HCT116 (cell line): ENCODE data around the gene SH3GL1. TPM values are rescaled to one million over a fixed set of nuclear protein-coding genes. Genes with fewer than 3 reads are reported as not detected.

Experiments used
- ATAC-seq: fragments of 200-7000 bp; cut with Tn5 transposase; 2 replicates; pipeline ENCODE4 v1.9.1; 2020; ENCODE audit warnings: mild to moderate bottlenecking, moderate library complexity
- BruUV-seq: library from RNA; stranded (reverse); fragments of 400-500 nt; replicated peaks from 2 replicates; lab custom pipeline; 2021; lab: Mats Ljungman, UMichigan
- CTCF ChIA-PET: fragments of 300-600 bp; sonication (Branson Sonifier 250); formaldehyde crosslinking; loops from one replicate; lab custom pipeline; 2021; ENCODE audit warnings: antibody characterized with exemption; lab: Charles Lee
- POLR2A ChIA-PET: fragments of 300-600, 350-600 bp; sonication (Branson Sonifier 250); formaldehyde crosslinking; loops from one replicate; lab custom pipeline; 2021; ENCODE audit warnings: antibody characterized with exemption; lab: Charles Lee
- RAD21 ChIA-PET, 2 experiments: fragments of 300-600 bp; sonication (Branson Sonifier 250); formaldehyde crosslinking; loops; one replicate each; lab custom pipeline; 2023; ENCODE audit warnings: low total read pairs in 2 of 2; ENCODE audit not compliant: uncharacterized antibody in 2 of 2, unreplicated experiment in 2 of 2, low non-redundant PET in 1 of 2; lab: Charles Lee
- DNase-seq: peaks from one replicate; pipeline ENCODE4 v3.0.0-alpha.2; 2010; ENCODE audit warnings: low read depth, low spot score
- H2AFZ ChIP-seq: fragments of 200-600 bp; shearing (Covaris generic), sonication (generic); 2 replicates; pipeline ENCODE4 v1.6.1; 2017; ENCODE audit warnings: low read depth, mixed run types, mixed read lengths, antibody characterized with exemption, low read length; ENCODE audit not compliant: poor library complexity, severe bottlenecking
- H3K27ac ChIP-seq: 2 replicates; pipeline ENCODE4 v1.5.1; 2012; ENCODE audit warnings: low read depth, low read length
- H3K27me3 ChIP-seq: fragments of 200-600 bp; sonication (generic); 2 replicates; pipeline ENCODE4 v1.6.1; 2016; ENCODE audit warnings: mixed run types, low read length, mixed read lengths; ENCODE audit not compliant: insufficient read depth
- H3K36me3 ChIP-seq, 2 experiments: fragments of 200-500 bp in 1 of 2; fragments of 200-600 bp in 1 of 2; sonication (Bioruptor generic) in 1 of 2; sonication (generic) in 1 of 2; 2 replicates each; pipeline versions ENCODE4 v1.5.1 to v1.6.1; 2014 to 2016; ENCODE audit warnings: low read length in 2 of 2, inconsistent platforms in 1 of 2, mixed read lengths in 1 of 2, mixed run types in 1 of 2; ENCODE audit not compliant: insufficient read depth in 2 of 2, control insufficient read depth in 1 of 2
- H3K4me1 ChIP-seq, 2 experiments: fragments of 200-600 bp in 1 of 2; sonication (generic) in 1 of 2; 2 replicates each; pipeline versions ENCODE4 v1.5.1 to v1.6.1; 2012 to 2017; ENCODE audit warnings: low read length in 2 of 2, inconsistent platforms in 1 of 2, mild to moderate bottlenecking in 1 of 2, mixed read lengths in 1 of 2, mixed run types in 1 of 2, moderate library complexity in 1 of 2; ENCODE audit not compliant: insufficient read depth in 2 of 2, control insufficient read depth in 1 of 2
- H3K4me2 ChIP-seq: fragments of 200-600 bp; sonication (generic); 2 replicates; pipeline ENCODE4 v1.6.1; 2017; ENCODE audit warnings: mixed run types, low read length, mixed read lengths
- H3K4me3 ChIP-seq, 2 experiments: fragments of 200-600 bp in 1 of 2; sonication (generic) in 1 of 2; replicated peaks in 1 of 2; 2 replicates each; pipeline ENCODE4 v1.5.1; 2011 to 2016; ENCODE audit warnings: low read length in 2 of 2, control low read depth in 1 of 2, low read depth in 1 of 2, mild to moderate bottlenecking in 1 of 2, mixed read lengths in 1 of 2, mixed run types in 1 of 2
- H3K79me2 ChIP-seq: fragments of 200-600 bp; sonication (generic); 2 replicates; pipeline ENCODE4 v1.6.1; 2017; ENCODE audit warnings: mild to moderate bottlenecking, mixed run types, low read length, moderate library complexity, mixed read lengths; ENCODE audit not compliant: insufficient read depth
- H3K9ac ChIP-seq: fragments of 200-600 bp; sonication (generic); 2 replicates; pipeline ENCODE4 v1.6.1; 2016; ENCODE audit warnings: low read length, mixed read lengths
- H3K9me2 ChIP-seq: fragments of 200-600 bp; sonication (generic), shearing (Covaris generic); 2 replicates; pipeline ENCODE4 v1.6.1; 2017; ENCODE audit warnings: mixed run types, mild to moderate bottlenecking, moderate library complexity; ENCODE audit not compliant: insufficient read depth
- H3K9me3 ChIP-seq, 2 experiments: fragments of 200-500 bp in 1 of 2; fragments of 200-600 bp in 1 of 2; sonication (Bioruptor generic) in 1 of 2; sonication (generic) in 1 of 2; 2 replicates each; pipeline ENCODE4 v1.6.1; 2014 to 2017; ENCODE audit warnings: low read length in 2 of 2, mixed read lengths in 2 of 2, inconsistent platforms in 1 of 2, low read depth in 1 of 2, mild to moderate bottlenecking in 1 of 2, mixed run types in 1 of 2, moderate library complexity in 1 of 2; ENCODE audit not compliant: control insufficient read depth in 1 of 2, insufficient read depth in 1 of 2
- H4K20me1 ChIP-seq: fragments of 200-600 bp; sonication (generic), shearing (Covaris generic); 2 replicates; pipeline ENCODE4 v1.6.1; 2017; ENCODE audit warnings: mixed run types, mild to moderate bottlenecking, moderate library complexity; ENCODE audit not compliant: insufficient read depth
- CBX3 ChIP-seq: IDR thresholded peaks from 2 replicates; pipeline ENCODE4 v1.6.1; 2012; ENCODE audit warnings: low read depth
- EGR1 ChIP-seq: IDR thresholded peaks from 2 replicates; pipeline ENCODE4 v1.6.1; 2012; ENCODE audit warnings: low read depth
- EZH2 ChIP-seq: fragments of 200-600 bp; sonication (generic); IDR thresholded peaks from 2 replicates; pipeline ENCODE4 v1.6.1; 2017; ENCODE audit warnings: antibody characterized with exemption, mixed run types
- EZH2phosphoT487 ChIP-seq: fragments of 200-600 bp; IDR thresholded peaks from 2 replicates; pipeline ENCODE4 v1.6.1; 2018; ENCODE audit warnings: antibody characterized with exemption, borderline replicate concordance
- JUND ChIP-seq: IDR thresholded peaks from 2 replicates; pipeline ENCODE4 v1.6.1; 2012
- MAX ChIP-seq: IDR thresholded peaks from 2 replicates; pipeline ENCODE4 v1.6.1; 2012
- POLR2AphosphoS5 ChIP-seq: IDR thresholded peaks from 2 replicates; pipeline ENCODE4 v1.6.1; 2011; ENCODE audit warnings: mild to moderate bottlenecking, low read depth, low read length, moderate library complexity
- REST ChIP-seq: IDR thresholded peaks from 2 replicates; pipeline ENCODE4 v1.6.1; 2012; ENCODE audit warnings: low read depth
- SIN3A ChIP-seq: IDR thresholded peaks from 2 replicates; pipeline ENCODE4 v1.6.1; 2012; ENCODE audit warnings: low read depth
- TCF7L2 ChIP-seq: IDR thresholded peaks from 2 replicates; pipeline ENCODE4 v1.7.0; 2011; ENCODE audit warnings: borderline replicate concordance, inconsistent platforms; ENCODE audit not compliant: insufficient read depth, insufficient read length; ENCODE audit errors: extremely low read depth
- ZFX ChIP-seq: fragments of 450-650 bp; IDR thresholded peaks from 2 replicates; pipeline ENCODE4 v1.6.1; 2017
- intact Hi-C: fragments of 100-400 bp; cut with micrococcal nuclease; formaldehyde crosslinking; loops from 2 replicates; pipeline ENCODE4 v1.10.0; 2022
- total RNA-seq: library from RNA; stranded (reverse); gene quantifications from one replicate; pipeline ENCODE4 v1.2.1, GENCODE V29; 2021; ENCODE audit not compliant: unreplicated experiment
- TF ChIP-seq, protein P1 (sequence below): IDR thresholded peaks from 2 replicates; pipeline ENCODE4 v1.6.1; 2011; ENCODE audit warnings: mild to moderate bottlenecking, low read length, moderate library complexity; ENCODE audit not compliant: insufficient replicate concordance; ENCODE audit errors: extremely low read depth

Gene SH3GL1
- total RNA-seq, 1 experiment from 2014 or later = 86.0 TPM

DNA sequence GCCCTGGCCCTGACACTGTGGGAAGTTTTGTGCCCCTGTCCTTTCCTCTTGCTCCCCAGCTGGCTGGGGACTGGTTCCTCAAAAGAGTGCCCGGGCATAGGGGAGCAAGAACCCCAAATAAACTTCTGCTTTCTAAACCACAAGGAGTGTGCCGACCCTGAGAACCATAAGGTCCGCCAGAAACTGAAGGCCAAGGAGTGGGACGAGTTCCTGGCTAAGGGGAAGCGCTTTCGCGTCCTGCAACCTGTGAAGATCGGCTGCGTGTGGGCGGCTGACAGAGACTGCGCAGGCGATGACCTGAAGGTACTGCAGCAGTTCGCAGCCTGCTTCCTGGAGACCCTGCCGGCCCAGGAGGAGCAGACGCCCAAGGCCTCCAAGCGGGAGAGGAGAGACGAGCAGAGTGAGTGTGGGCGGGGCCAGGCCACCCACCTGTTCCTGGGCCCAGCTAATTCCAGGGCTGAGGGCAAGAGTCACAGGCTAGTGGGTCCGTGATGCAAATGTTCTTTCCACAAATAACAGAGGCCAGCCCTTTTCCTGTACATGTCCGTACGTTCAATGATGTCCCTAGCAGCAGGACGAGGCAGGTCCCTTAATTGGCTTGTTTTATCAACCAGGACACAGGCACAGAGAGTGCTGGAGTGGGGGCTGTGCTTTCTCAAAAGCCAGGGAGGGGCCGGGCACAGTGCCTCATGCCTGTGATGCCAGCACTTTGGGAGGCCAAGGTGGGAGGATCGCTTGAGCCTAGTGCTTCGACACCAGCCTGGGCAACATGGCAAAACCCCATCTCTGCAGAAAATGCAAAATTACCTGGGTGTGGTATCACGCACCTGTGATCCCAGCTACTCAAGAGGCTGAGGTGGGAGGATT lies 31.7 kb upstream of the SH3GL1 start (continued):
- TF ChIP-seq, protein P1, sequence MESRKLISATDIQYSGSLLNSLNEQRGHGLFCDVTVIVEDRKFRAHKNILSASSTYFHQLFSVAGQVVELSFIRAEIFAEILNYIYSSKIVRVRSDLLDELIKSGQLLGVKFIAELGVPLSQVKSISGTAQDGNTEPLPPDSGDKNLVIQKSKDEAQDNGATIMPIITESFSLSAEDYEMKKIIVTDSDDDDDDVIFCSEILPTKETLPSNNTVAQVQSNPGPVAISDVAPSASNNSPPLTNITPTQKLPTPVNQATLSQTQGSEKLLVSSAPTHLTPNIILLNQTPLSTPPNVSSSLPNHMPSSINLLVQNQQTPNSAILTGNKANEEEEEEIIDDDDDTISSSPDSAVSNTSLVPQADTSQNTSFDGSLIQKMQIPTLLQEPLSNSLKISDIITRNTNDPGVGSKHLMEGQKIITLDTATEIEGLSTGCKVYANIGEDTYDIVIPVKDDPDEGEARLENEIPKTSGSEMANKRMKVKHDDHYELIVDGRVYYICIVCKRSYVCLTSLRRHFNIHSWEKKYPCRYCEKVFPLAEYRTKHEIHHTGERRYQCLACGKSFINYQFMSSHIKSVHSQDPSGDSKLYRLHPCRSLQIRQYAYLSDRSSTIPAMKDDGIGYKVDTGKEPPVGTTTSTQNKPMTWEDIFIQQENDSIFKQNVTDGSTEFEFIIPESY = no peak
- TF ChIP-seq ZFX = no peak
- TF ChIP-seq CBX3 = no peak

GRCh38 chr19:4431296-4431695 lies 30.9 kb upstream of the SH3GL1 start:
- ATAC-seq = no peak
- Histone ChIP-seq H3K4me3 (no peak overlapping the region), H2AFZ (no peak overlapping the region), H4K20me1 (no peaks in the 10 kb centered on the region), H3K79me2 (peaks cover 9% of the 10 kb centered on the region), H3K9ac (no peak overlapping the region), H3K4me2 (no peak overlapping the region), H3K9me3 (no peaks in the 10 kb centered on the region), H3K27ac (no peak overlapping the region), H3K9me2 (no peaks in the 10 kb centered on the region), H3K4me1 (no peaks in the 10 kb centered on the region), H3K27me3 (no peaks in the 10 kb centered on the region), H3K36me3 (peaks cover 45 to 59% of the 10 kb centered on the region in 2 experiments; a peak in 3 of 4 replicates)
- DNase-seq = no peak
- ChIA-PET RAD21 (no interaction called here), POLR2A (no interaction called here), CTCF (no interaction called here)
- intact Hi-C loops = no loop called here
- no TSS peak for BruUV-seq
- no peak for TF ChIP-seq EZH2

DNA sequence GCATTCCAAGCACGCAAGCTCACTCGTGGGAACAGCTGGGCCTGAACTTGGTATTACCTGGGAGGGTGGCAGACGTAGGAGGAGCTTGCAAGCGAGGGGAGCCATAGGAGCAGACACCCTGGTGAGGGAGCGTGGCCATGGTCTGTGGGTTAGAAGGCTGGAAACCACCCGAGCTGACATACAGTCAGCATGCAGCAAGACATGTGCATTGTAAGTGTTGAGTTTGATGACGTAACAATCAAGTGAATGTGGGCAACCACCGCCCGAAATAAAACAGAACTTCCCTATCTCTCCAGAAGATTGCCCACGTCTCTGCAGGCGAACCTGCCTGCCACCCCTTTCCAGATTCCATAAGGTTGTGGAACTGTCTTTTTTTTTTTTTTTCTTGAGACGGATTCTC lies 30.4 kb upstream of the SH3GL1 start:
- BruUV-seq = no TSS peak
- TF ChIP-seq CBX3 (no peak), TCF7L2 (no peak), POLR2AphosphoS5 (no peak), SIN3A (no peak), JUND (no peak), EZH2phosphoT487 (no peak), EGR1 (no peak), MAX (no peak), REST (no peak)

More for the DNA sequence above, 30.4 kb upstream of the SH3GL1 start:
- no peaks in the 10 kb centered on the region for H3K4me1 ChIP-seq
- H3K4me3 ChIP-seq = no peak overlapping the region
- DNase-seq (no peak), ATAC-seq (no peak)
- H3K4me2 ChIP-seq = no peak overlapping the region
- H3K27ac ChIP-seq = no peak overlapping the region
- POLR2A ChIA-PET = no interaction called here
- peaks cover 9% of the 10 kb centered on the region for H3K79me2 ChIP-seq
- RAD21 ChIA-PET = no interaction called here
- intact Hi-C loops = no loop called here
- CTCF ChIA-PET = no interaction called here
- H2AFZ ChIP-seq = no peak overlapping the region
- no peaks in the 10 kb centered on the region for H3K27me3 ChIP-seq
- peaks cover 46 to 60% of the 10 kb centered on the region in 2 experiments; a peak in 3 of 4 replicates for H3K36me3 ChIP-seq
- H3K9ac ChIP-seq = no peak overlapping the region
- H4K20me1 ChIP-seq = no peaks in the 10 kb centered on the region
- no peaks in the 10 kb centered on the region for H3K9me3 ChIP-seq
- H3K9me2 ChIP-seq = no peaks in the 10 kb centered on the region
